HepG2 (cell line): ENCODE data around the gene PAN2.
A peak's percentile ranks its signal among the peaks of the same experiment; 100 is the strongest.

ENCODE experiments used
- ATF2 ChIP-seq: sonication (generic); formaldehyde crosslinking; IDR thresholded peaks from 2 replicates; pipeline ENCODE4 v1.4.0; 2020; ENCODE audit warnings: missing genetic modification reagents
- CENPX ChIP-seq: sonication (generic); formaldehyde crosslinking; IDR thresholded peaks from 2 replicates; pipeline ENCODE4 v1.9.0; 2021; ENCODE audit warnings: mild to moderate bottlenecking, missing genetic modification reagents, moderate library complexity
- CTCF ChIP-seq: sonication (generic); formaldehyde crosslinking; IDR thresholded peaks from 2 replicates; pipeline ENCODE4 v1.5.0; 2020; ENCODE audit warnings: mild to moderate bottlenecking, missing genetic modification reagents, moderate library complexity
- FOSL1 ChIP-seq: sonication (generic); formaldehyde crosslinking; IDR thresholded peaks from 2 replicates; pipeline ENCODE4 v1.9.0; 2021; ENCODE audit warnings: missing genetic modification reagents, borderline replicate concordance
- POLR2A ChIP-seq, 2 experiments: IDR thresholded peaks; 2 replicates each; pipeline ENCODE4 v1.6.1; 2011; ENCODE audit warnings: low read depth in 2 of 2, low read length in 2 of 2, mild to moderate bottlenecking in 1 of 2, moderate library complexity in 1 of 2; ENCODE audit not compliant: insufficient read depth in 1 of 2
- PRDM10 ChIP-seq: sonication (generic); formaldehyde crosslinking; IDR thresholded peaks from 2 replicates; pipeline ENCODE4 v1.4.0; 2020; ENCODE audit warnings: low read depth, missing genetic modification reagents
- REPIN1 ChIP-seq: sonication (generic); formaldehyde crosslinking; IDR thresholded peaks from 2 replicates; pipeline ENCODE4 v1.8.0; 2022; ENCODE audit warnings: missing genetic modification reagents, low read depth, mild to moderate bottlenecking, borderline replicate concordance
- ZFP41 ChIP-seq: sonication (generic); formaldehyde crosslinking; IDR thresholded peaks from 2 replicates; pipeline ENCODE4 v1.4.0; 2020; ENCODE audit warnings: mild to moderate bottlenecking, missing genetic modification reagents, borderline replicate concordance
- ZNF20 ChIP-seq: sonication (generic); formaldehyde crosslinking; IDR thresholded peaks from 2 replicates; pipeline ENCODE4 v1.4.0; 2020; ENCODE audit warnings: mild to moderate bottlenecking, moderate library complexity, missing genetic modification reagents
- ZNF660 ChIP-seq: sonication (generic); formaldehyde crosslinking; IDR thresholded peaks from 2 replicates; pipeline ENCODE4 v1.5.1; 2020; ENCODE audit warnings: mild to moderate bottlenecking, low read depth, missing genetic modification reagents, borderline replicate concordance

- TF ChIP-seq POLR2A (IDR thresholded peaks at IDR 0.05; ENCODE audit: insufficient read depth in 1 of 2, low read depth in 2 of 2, low read length in 2 of 2) (0 out of 4 replicates have a peak, but pooled peaks of 1 of the 2 experiments have one; percentile 29), ATF2 (CRISPR knock-in tag) (no peak), REPIN1 (CRISPR knock-in tag) (no peak), CTCF (CRISPR knock-in tag) (peak; percentile 53), ZFP41 (CRISPR knock-in tag) (no peak), PRDM10 (CRISPR knock-in tag) (no peak), CENPX (CRISPR knock-in tag) (no peak), FOSL1 (CRISPR knock-in tag) (no peak), ZNF20 (CRISPR knock-in tag) (no peak), ZNF660 (CRISPR knock-in tag) (no peak)
Observed at GRCh38 chr12:56361487-56362129, 27.8 kb upstream of the PAN2 start.
